HG03103 (cell line): Measurements from ENCODE around the gene KIAA2012.
"Not testable (repeated sequence)": the region's sequence is repeated elsewhere in the genome, so short reads cannot be mapped to it uniquely, and the experiment has no call there.

ENCODE experiments used
- ATAC-seq: cut with Tn5 transposase; IDR thresholded peaks from one replicate; pipeline ENCODE4 v1.9.1; 2021; ENCODE audit warnings: low read depth; ENCODE audit not compliant: unreplicated experiment

Gene KIAA2012

GRCh38 chr2:202113571-202114142, 40.6 kb downstream of the KIAA2012 start:
- ATAC-seq, result no peak

GRCh38 chr2:202114291-202114690, 41.2 kb downstream of the KIAA2012 start:
- ATAC-seq, result no peak

GRCh38 chr2:202114795-202115194, 41.7 kb downstream of the KIAA2012 start:
- no peak for ATAC-seq

GRCh38 chr2:202115479-202115971, 42.5 kb downstream of the KIAA2012 start:
- no peak for ATAC-seq

- no peak for ATAC-seq
These were observed 43.6 kb downstream of the KIAA2012 start for GRCh38 chr2:202116691-202117090.

- ATAC-seq, result no peak
These were observed 45.1 kb downstream of the KIAA2012 start for GRCh38 chr2:202118168-202118567.

- ATAC-seq, result no peak
These were observed 47.8 kb downstream of the KIAA2012 start for GRCh38 chr2:202120828-202121227.

GRCh38 chr2:202121532-202122162, 48.6 kb downstream of the KIAA2012 start:
- ATAC-seq, result no peak

- ATAC-seq, result no peak
These were observed 49.1 kb downstream of the KIAA2012 start for GRCh38 chr2:202122163-202122540.

- no peak for ATAC-seq
These were observed 50.1 kb downstream of the KIAA2012 start for GRCh38 chr2:202122980-202123720.

- no peak for ATAC-seq
These were observed 51.2 kb downstream of the KIAA2012 start for GRCh38 chr2:202124286-202124685.

GRCh38 chr2:202127687-202128331, 54.8 kb downstream of the KIAA2012 start:
- no peak for ATAC-seq

GRCh38 chr2:202129841-202130240, 56.8 kb downstream of the KIAA2012 start:
- no peak for ATAC-seq

GRCh38 chr2:202133200-202133908, 60.3 kb downstream of the KIAA2012 start:
- ATAC-seq, result no peak

- no peak for ATAC-seq
These were observed 60.8 kb downstream of the KIAA2012 start for GRCh38 chr2:202133909-202134265.

GRCh38 chr2:202135091-202135874, 62.2 kb downstream of the KIAA2012 start:
- no peak for ATAC-seq

GRCh38 chr2:202136039-202136438, 63.0 kb downstream of the KIAA2012 start:
- ATAC-seq, result not testable (repeated sequence)

- no peak for ATAC-seq
These were observed 63.5 kb downstream of the KIAA2012 start for GRCh38 chr2:202136526-202136925.

GRCh38 chr2:202140522-202141252, 67.6 kb downstream of the KIAA2012 start:
- no peak for ATAC-seq
